Measurements from ENCODE around the gene ARHGAP31.

ARHGAP31 gene

DNA sequence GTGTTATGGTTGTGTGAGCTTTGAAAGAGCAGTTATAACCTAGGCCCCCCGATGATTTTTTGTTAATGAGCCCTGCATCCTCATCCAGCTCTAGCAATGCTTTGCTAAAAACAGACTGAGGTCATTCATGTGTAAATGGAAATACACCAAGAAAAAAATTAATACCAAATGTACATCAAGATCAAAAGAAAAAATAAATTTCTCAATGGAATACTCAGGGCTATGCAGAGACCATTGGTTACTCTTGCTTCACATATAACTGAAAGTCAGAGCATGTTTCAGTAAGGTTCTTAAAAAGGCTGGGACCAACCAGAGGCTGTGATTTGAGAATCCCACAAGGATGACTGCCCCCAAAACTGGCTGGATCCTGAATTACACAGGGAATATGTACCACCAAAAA is 48.0 kb downstream of the ARHGAP31 start:
- no peaks in the 10 kb centered on the region for H3K27me3 ChIP-seq
- H3K4me1 ChIP-seq (ENCODE audit: control insufficient read depth in 1 of 2, insufficient read depth in 1 of 2, low read depth in 1 of 2, low read length in 1 of 2): no peaks in the 10 kb centered on the region
- H3K27ac ChIP-seq: no peak overlapping the region
- H3K4me3 ChIP-seq (ENCODE audit: low read depth in 1 of 2, low read length in 1 of 2): no peak overlapping the region
- no peak for TF ChIP-seq CTCF (IDR thresholded peaks at IDR 0.05)
- H3K36me3 ChIP-seq: no peaks in the 10 kb centered on the region
- H3K9me3 ChIP-seq: no peaks in the 10 kb centered on the region

DNA sequence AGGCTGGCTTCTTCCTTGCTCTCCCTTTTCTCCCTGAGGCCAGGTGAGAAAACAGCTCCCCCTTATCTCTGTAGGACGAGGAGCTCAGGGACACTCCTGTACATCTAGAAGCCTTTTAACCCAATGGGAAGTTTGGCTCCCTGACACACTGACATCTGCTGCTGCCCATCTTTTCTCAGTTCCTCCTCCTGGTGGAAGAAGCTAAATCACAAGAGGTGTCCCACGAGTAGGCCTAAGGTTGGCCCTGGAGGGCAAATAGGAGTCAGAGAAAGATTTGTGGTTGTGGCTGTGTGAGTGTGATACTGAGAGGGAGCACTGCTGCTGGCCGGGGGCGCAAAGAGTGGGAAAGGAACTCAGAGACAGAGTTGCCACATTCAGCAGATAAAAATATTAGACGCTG is 49.5 kb downstream of the ARHGAP31 start:
- Histone ChIP-seq H3K36me3 (no peaks in the 10 kb centered on the region), H3K27ac (no peak overlapping the region), H3K4me1 (ENCODE audit: control insufficient read depth in 1 of 2, insufficient read depth in 1 of 2, low read depth in 1 of 2, low read length in 1 of 2) (no peaks in the 10 kb centered on the region), H3K27me3 (no peaks in the 10 kb centered on the region), H3K4me3 (ENCODE audit: low read depth in 1 of 2, low read length in 1 of 2) (no peak overlapping the region), H3K9me3 (no peaks in the 10 kb centered on the region)
- TF ChIP-seq CTCF (IDR thresholded peaks at IDR 0.05): no peak

- Histone ChIP-seq H3K9me3 (no peaks in the 10 kb centered on the region), H3K27ac (no peak overlapping the region), H3K36me3 (no peaks in the 10 kb centered on the region), H3K27me3 (no peaks in the 10 kb centered on the region), H3K4me3 (ENCODE audit: low read depth in 1 of 2, low read length in 1 of 2) (no peak overlapping the region), H3K4me1 (ENCODE audit: control insufficient read depth in 1 of 2, insufficient read depth in 1 of 2, low read depth in 1 of 2, low read length in 1 of 2) (no peaks in the 10 kb centered on the region)
- no peak for TF ChIP-seq CTCF (IDR thresholded peaks at IDR 0.05)
These were observed 51.9 kb downstream of the ARHGAP31 start for GRCh38 chr3:119346076-119346496.

- H3K9me3 ChIP-seq: no peaks in the 10 kb centered on the region
- H3K4me3 ChIP-seq (ENCODE audit: low read depth in 1 of 2, low read length in 1 of 2): no peak overlapping the region
- no peak overlapping the region for H3K27ac ChIP-seq
- TF ChIP-seq CTCF (IDR thresholded peaks at IDR 0.05): no peak
- H3K36me3 ChIP-seq: no peaks in the 10 kb centered on the region
- no peaks in the 10 kb centered on the region for H3K4me1 ChIP-seq (ENCODE audit: control insufficient read depth in 1 of 2, insufficient read depth in 1 of 2, low read depth in 1 of 2, low read length in 1 of 2)
- H3K27me3 ChIP-seq: no peaks in the 10 kb centered on the region
These were observed 52.9 kb downstream of the ARHGAP31 start for GRCh38 chr3:119347036-119347435.

GRCh38 chr3:119349354-119350041 is 55.3 kb downstream of the ARHGAP31 start:
- no peak overlapping the region for H3K27ac ChIP-seq
- H3K4me3 ChIP-seq (ENCODE audit: low read depth in 1 of 2, low read length in 1 of 2): no peak overlapping the region
- no peak for TF ChIP-seq CTCF (IDR thresholded peaks at IDR 0.05)
- no peaks in the 10 kb centered on the region for H3K27me3 ChIP-seq
- no peaks in the 10 kb centered on the region for H3K9me3 ChIP-seq
- H3K36me3 ChIP-seq: no peaks in the 10 kb centered on the region
- H3K4me1 ChIP-seq (ENCODE audit: control insufficient read depth in 1 of 2, insufficient read depth in 1 of 2, low read depth in 1 of 2, low read length in 1 of 2): peaks cover 11 to 15% of the 10 kb centered on the region in 2 experiments
